MG63 (cell line): Measurements from ENCODE around the gene KRTAP10-10. TPM values are rescaled to one million over a fixed set of nuclear protein-coding genes. Genes with fewer than 3 reads are reported as not detected.
"Not testable (repeated sequence)": the region's sequence is repeated elsewhere in the genome, so short reads cannot be mapped to it uniquely, and the experiment has no call there.

Source experiments
- DNase-seq: peaks from one replicate; pipeline ENCODE4 v3.0.0-alpha.2; 2020
- H3K27me3 ChIP-seq: fragments of 250-450 bp; sonication (Bioruptor Pico); 2 replicates; pipeline ENCODE4 v1.5.1; 2020; ENCODE audit warnings: mild to moderate bottlenecking, moderate library complexity
- H3K36me3 ChIP-seq: fragments of 250-450 bp; sonication (Bioruptor Pico); 2 replicates; pipeline ENCODE4 v1.5.1; 2020; ENCODE audit warnings: mild to moderate bottlenecking, moderate library complexity
- H3K4me3 ChIP-seq: fragments of 250-450 bp; sonication (Bioruptor Pico); 2 replicates; pipeline ENCODE4 v1.5.1; 2020; ENCODE audit warnings: mild to moderate bottlenecking, moderate library complexity
- H3K9me3 ChIP-seq: fragments of 250-450 bp; sonication (Bioruptor Pico); 2 replicates; pipeline ENCODE4 v1.5.1; 2020; ENCODE audit warnings: mild to moderate bottlenecking, moderate library complexity
- total RNA-seq: library from RNA; depleted of rRNA; stranded (reverse); fragments of >200 nt; shearing (Covaris generic); gene quantifications from 2 replicates; pipeline ENCODE4 v1.2.3, GENCODE V29; 2014; ENCODE audit warnings: low replicate concordance; rRNA removed

Gene KRTAP10-10
- total RNA-seq, 1 experiment from 2014 or later: not detected

GRCh38 chr21:44681861-44682579, 44.9 kb downstream of the KRTAP10-10 start, which contains the start of gene KRTAP12-1:
Gene KRTAP12-1, minus strand, starts transcription at chr21:44682163. Its CDS starts 40 bp downstream, at chr21:44682123.
- Histone ChIP-seq H3K36me3 (no peaks in the 10 kb centered on the region), H3K27me3 (peaks cover 26% of the 10 kb centered on the region), H3K9me3 (no peaks in the 10 kb centered on the region), H3K4me3 (no peak within 1 kb of the TSS)
- no peak for DNase-seq

GRCh38 chr21:44682580-44683151, 45.5 kb downstream of the KRTAP10-10 start:
- H3K27me3 ChIP-seq: peaks cover 28% of the 10 kb centered on the region
- no peaks in the 10 kb centered on the region for H3K9me3 ChIP-seq

DNA sequence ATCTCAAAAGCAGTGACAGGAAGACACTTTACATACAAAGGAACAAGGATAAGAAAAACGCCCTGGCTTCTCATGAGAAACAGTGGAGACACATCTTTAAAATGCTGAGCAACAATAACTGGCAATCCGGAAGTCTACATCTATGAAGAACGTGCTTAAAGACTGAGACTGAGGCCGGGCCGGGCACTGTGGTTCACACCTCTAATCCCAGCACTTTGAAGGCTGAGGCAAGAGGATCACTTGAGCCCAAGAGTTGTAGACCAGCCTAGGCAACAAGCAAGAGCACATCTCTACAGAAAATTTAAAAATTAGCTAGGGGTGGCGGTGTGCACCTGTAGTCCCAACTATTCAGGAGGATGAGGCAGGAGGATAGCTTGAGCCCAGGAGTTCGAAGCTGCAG, 46.9 kb downstream of the KRTAP10-10 start:
- peaks cover 24% of the 10 kb centered on the region for H3K27me3 ChIP-seq

More at GRCh38 chr21:44682580-44683151, 45.5 kb downstream of the KRTAP10-10 start:
- no peak for DNase-seq
- no peaks in the 10 kb centered on the region for H3K36me3 ChIP-seq
- no peak overlapping the region for H3K4me3 ChIP-seq

DNA sequence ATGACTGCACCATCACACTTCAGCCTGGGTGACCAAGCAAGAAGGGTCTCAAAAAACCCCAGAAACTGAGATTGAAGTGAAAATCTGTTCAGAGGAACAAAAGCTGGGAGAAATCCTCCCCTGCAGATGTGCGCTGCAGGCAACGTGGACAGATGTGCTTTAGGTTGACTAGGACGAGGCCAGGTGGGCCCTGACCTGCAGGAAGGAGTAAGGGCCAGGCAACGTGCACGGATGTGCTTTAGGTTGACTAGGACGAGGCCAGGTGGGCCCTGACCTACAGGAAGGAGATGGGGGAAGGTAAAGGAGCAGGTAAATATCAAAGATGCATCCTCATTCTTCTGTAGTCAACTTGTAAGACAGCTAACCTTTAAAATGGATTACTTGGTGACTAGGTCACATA, 47.3 kb downstream of the KRTAP10-10 start:
- peaks cover 20% of the 10 kb centered on the region for H3K27me3 ChIP-seq
- no peaks in the 10 kb centered on the region for H3K9me3 ChIP-seq
- H3K4me3 ChIP-seq: no peak overlapping the region
- DNase-seq: no peak
- H3K36me3 ChIP-seq: no peaks in the 10 kb centered on the region

More for the DNA sequence above, 46.9 kb downstream of the KRTAP10-10 start:
- no peak for DNase-seq
- Histone ChIP-seq H3K4me3 (no peak overlapping the region), H3K36me3 (no peaks in the 10 kb centered on the region), H3K9me3 (no peaks in the 10 kb centered on the region)

GRCh38 chr21:44685050-44685449, 47.9 kb downstream of the KRTAP10-10 start:
- H3K9me3 ChIP-seq, DNase-seq, H3K4me3 ChIP-seq, H3K36me3 ChIP-seq: not testable (repeated sequence)
- H3K27me3 ChIP-seq: peaks cover 19% of the 10 kb centered on the region

DNA sequence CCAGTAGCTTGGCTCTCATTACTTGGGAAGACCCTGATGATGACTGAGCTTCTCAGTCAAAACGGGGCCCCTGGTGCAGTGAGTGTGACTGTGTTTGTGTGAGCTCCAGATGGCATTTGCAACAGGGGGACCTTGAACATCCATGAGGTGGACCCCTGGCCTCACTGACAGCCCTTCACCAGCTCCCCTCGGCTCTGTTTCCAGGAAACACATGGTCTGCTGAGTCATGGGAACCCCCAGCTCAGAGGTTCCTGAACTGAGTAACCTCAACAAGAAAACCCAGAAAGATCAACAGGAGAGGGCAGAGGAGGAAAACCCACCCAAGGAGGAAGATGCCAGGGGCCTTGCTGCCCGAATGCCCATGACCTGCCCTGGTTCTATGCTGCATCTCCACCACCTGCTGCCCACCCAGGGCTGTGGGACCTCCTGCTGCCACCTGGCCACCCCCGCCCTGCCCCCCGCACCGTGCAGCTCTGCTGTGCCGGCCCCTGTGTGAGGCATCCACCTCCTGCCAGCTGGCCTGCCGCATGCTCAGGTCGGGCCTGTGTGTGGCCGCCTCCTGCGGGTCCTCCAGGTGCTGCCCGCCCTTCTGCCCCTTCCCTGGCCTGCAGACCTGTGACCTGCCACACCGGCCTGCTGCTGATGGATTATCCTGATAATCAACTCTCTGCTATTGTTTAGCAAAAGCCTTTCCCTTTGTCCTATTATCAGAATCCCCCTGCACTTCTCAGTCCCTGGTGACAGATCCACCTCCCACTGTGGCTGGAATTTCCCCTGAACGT, 49.0 kb downstream of the KRTAP10-10 start:
- Histone ChIP-seq H3K36me3 (no peaks in the 10 kb centered on the region), H3K27me3 (peaks cover 8% of the 10 kb centered on the region), H3K4me3 (no peak overlapping the region), H3K9me3 (no peaks in the 10 kb centered on the region)
- DNase-seq: no peak

DNA sequence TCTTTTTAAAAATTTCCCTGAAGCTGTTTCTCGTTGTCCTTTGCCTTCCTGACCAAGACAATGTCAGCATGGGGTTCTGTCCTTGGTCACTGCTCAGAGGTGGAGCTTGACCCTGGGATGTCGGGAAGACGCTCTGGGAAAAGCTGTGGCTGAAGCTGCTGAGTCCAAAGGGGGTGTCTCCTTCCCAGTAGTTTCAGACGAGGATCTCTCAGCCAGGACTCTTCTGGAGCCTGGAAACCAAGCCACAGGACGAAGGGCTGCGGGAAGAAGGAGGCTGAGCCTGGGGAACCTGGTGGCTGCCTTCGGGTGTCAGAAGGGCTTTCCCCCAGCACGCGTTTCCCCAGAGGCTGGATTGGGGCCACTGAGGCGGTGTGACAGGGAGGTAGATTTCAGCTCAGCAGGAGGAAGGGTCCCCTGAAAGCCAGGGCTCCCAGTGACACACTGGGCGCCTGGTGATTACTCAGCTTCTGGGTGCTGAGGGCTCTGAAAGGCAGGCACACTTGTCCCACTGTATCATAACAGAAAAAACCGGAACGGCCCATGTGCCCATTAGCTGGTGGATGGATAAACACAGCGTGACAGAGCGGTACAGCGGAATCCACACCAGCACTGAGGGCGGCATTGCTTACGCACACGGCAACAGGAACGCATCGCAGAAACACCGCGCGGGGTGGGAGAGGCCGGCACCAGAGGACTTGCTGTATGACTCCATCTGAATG, 49.8 kb downstream of the KRTAP10-10 start:
- DNase-seq: no peak
- Histone ChIP-seq H3K36me3 (no peaks in the 10 kb centered on the region), H3K4me3 (no peak overlapping the region), H3K27me3 (peaks cover 8% of the 10 kb centered on the region), H3K9me3 (no peaks in the 10 kb centered on the region)

- peaks cover 8% of the 10 kb centered on the region for H3K27me3 ChIP-seq
- peaks cover 2% of the 10 kb centered on the region for H3K9me3 ChIP-seq
- DNase-seq: no peak
- H3K36me3 ChIP-seq: no peaks in the 10 kb centered on the region
- no peak overlapping the region for H3K4me3 ChIP-seq
Observed at GRCh38 chr21:44687671-44688070, 50.5 kb downstream of the KRTAP10-10 start.

Other genes with a start within 250 kb of the KRTAP10-10 start
- 1.2 and 1.4 TPM in 2 replicates for gene LRRC3, start 181.8 kb upstream of the KRTAP10-10 start, total RNA-seq
- gene KRTAP10-1, start 97.2 kb upstream of the KRTAP10-10 start, total RNA-seq: not detected in 2 replicates
- not detected in 2 replicates for gene KRTAP10-2, start 85.9 kb upstream of the KRTAP10-10 start, total RNA-seq
- not detected in 2 replicates for gene KRTAP10-3, start 78.6 kb upstream of the KRTAP10-10 start, total RNA-seq
- not detected in 2 replicates for gene KRTAP10-4, start 63.6 kb upstream of the KRTAP10-10 start, total RNA-seq
- not detected in 2 replicates for gene KRTAP10-5, start 56.8 kb upstream of the KRTAP10-10 start, total RNA-seq
- gene KRTAP10-6, start 44.9 kb upstream of the KRTAP10-10 start, total RNA-seq: not detected in 2 replicates
- not detected in 2 replicates for gene KRTAP10-7, start 36.8 kb upstream of the KRTAP10-10 start, total RNA-seq
- gene KRTAP10-8, start 25.3 kb upstream of the KRTAP10-10 start, total RNA-seq: not detected in 2 replicates
- not detected in 2 replicates for gene KRTAP10-9, start 10.3 kb upstream of the KRTAP10-10 start, total RNA-seq
- gene KRTAP10-11, start 9.1 kb downstream of the KRTAP10-10 start, total RNA-seq: not detected in 2 replicates
- not detected in 2 replicates for gene KRTAP12-4, start 17.3 kb downstream of the KRTAP10-10 start, total RNA-seq
- gene KRTAP12-3, start 20.6 kb downstream of the KRTAP10-10 start, total RNA-seq: not detected in 2 replicates
- gene KRTAP12-2, start 29.6 kb downstream of the KRTAP10-10 start, total RNA-seq: not detected in 2 replicates
- gene KRTAP12-1, start 44.8 kb downstream of the KRTAP10-10 start, total RNA-seq: not detected in 2 replicates
- not detected in 2 replicates for gene KRTAP10-12, start 59.8 kb downstream of the KRTAP10-10 start, total RNA-seq
- not detected in 2 replicates for gene TSPEAR, start 74.2 kb downstream of the KRTAP10-10 start, total RNA-seq
- gene UBE2G2, start 164.5 kb downstream of the KRTAP10-10 start, total RNA-seq: 59.9 and 76.0 TPM in 2 replicates
- 153 and 197 TPM in 2 replicates for gene SUMO3, start 180.7 kb downstream of the KRTAP10-10 start, total RNA-seq
- 396 and 445 TPM in 2 replicates for gene PTTG1IP, start 236.3 kb downstream of the KRTAP10-10 start, total RNA-seq